ENCODE measurements around the gene DEXI.

The DEXI gene

GRCh38 chr16:10942352-10943063, at the start of gene DEXI:
Gene DEXI (minus strand): TSS chr16:10942468. CDS start chr16:10942005, 463 bp downstream.
- Mint-ChIP-seq H3K27me3 (ENCODE audit: low read depth) (no peaks in the 10 kb centered on the region), H3K4me3 (peak within 1 kb of the TSS; percentile 94), H3K9me3 (no peaks in the 10 kb centered on the region), H3K36me3 (ENCODE audit: low read depth) (peaks cover 17% of the 10 kb centered on the region), H3K4me1 (ENCODE audit: low read depth) (peaks cover 66% of the 10 kb centered on the region), H3K27ac (peak within 1 kb of the TSS; percentile 79)

DNA sequence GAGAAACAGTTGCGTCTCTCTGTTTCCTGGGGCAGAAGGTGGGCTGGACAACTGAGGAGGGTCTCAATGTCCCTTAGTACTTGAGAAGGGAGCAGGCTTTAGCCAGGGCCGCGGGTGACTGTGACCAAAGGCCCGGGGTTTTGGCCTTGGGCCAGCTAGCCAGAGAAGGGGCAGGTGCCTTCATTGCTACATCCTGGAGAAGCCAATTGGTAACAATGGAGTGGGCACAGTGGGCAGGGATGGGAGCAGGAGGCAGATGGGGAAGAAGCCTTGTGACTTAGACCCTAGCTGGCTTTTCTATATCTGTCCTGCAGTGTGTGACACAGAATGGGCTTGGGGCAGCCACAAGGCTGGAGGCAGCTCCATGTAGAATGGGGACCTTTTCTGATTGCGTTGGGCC, 48.1 kb upstream of the DEXI start:
- Mint-ChIP-seq H3K4me1 (ENCODE audit: low read depth) (peaks cover 71% of the 10 kb centered on the region), H3K9me3 (no peaks in the 10 kb centered on the region), H3K36me3 (ENCODE audit: low read depth) (peaks cover 37% of the 10 kb centered on the region), H3K27me3 (ENCODE audit: low read depth) (no peaks in the 10 kb centered on the region), H3K27ac (peak overlapping the region; percentile 80), H3K4me3 (no peak overlapping the region)

GRCh38 chr16:10989559-10989958, 47.3 kb upstream of the DEXI start:
- H3K4me1 Mint-ChIP-seq (ENCODE audit: low read depth): peaks cover 71% of the 10 kb centered on the region
- peak overlapping the region; percentile 84 for H3K27ac Mint-ChIP-seq
- no peak overlapping the region for H3K4me3 Mint-ChIP-seq

GRCh38 chr16:10988879-10989278, 46.6 kb upstream of the DEXI start:
- H3K27me3 Mint-ChIP-seq (ENCODE audit: low read depth): no peaks in the 10 kb centered on the region
- H3K36me3 Mint-ChIP-seq (ENCODE audit: low read depth): peaks cover 36% of the 10 kb centered on the region
- peaks cover 73% of the 10 kb centered on the region for H3K4me1 Mint-ChIP-seq (ENCODE audit: low read depth)
- H3K9me3 Mint-ChIP-seq: no peaks in the 10 kb centered on the region
- peak overlapping the region; percentile 63 for H3K4me3 Mint-ChIP-seq
- H3K27ac Mint-ChIP-seq: peak overlapping the region; percentile 84

More at GRCh38 chr16:10989559-10989958, 47.3 kb upstream of the DEXI start:
- Mint-ChIP-seq H3K36me3 (ENCODE audit: low read depth) (peaks cover 35% of the 10 kb centered on the region), H3K27me3 (ENCODE audit: low read depth) (no peaks in the 10 kb centered on the region), H3K9me3 (no peaks in the 10 kb centered on the region)

GRCh38 chr16:10988164-10988803, 46.0 kb upstream of the DEXI start:
- peaks cover 39% of the 10 kb centered on the region for H3K36me3 Mint-ChIP-seq (ENCODE audit: low read depth)
- H3K27ac Mint-ChIP-seq: peak overlapping the region; percentile 84
- peak overlapping the region; percentile 63 for H3K4me3 Mint-ChIP-seq
- no peaks in the 10 kb centered on the region for H3K27me3 Mint-ChIP-seq (ENCODE audit: low read depth)
- H3K9me3 Mint-ChIP-seq: no peaks in the 10 kb centered on the region
- peaks cover 77% of the 10 kb centered on the region for H3K4me1 Mint-ChIP-seq (ENCODE audit: low read depth)

DNA sequence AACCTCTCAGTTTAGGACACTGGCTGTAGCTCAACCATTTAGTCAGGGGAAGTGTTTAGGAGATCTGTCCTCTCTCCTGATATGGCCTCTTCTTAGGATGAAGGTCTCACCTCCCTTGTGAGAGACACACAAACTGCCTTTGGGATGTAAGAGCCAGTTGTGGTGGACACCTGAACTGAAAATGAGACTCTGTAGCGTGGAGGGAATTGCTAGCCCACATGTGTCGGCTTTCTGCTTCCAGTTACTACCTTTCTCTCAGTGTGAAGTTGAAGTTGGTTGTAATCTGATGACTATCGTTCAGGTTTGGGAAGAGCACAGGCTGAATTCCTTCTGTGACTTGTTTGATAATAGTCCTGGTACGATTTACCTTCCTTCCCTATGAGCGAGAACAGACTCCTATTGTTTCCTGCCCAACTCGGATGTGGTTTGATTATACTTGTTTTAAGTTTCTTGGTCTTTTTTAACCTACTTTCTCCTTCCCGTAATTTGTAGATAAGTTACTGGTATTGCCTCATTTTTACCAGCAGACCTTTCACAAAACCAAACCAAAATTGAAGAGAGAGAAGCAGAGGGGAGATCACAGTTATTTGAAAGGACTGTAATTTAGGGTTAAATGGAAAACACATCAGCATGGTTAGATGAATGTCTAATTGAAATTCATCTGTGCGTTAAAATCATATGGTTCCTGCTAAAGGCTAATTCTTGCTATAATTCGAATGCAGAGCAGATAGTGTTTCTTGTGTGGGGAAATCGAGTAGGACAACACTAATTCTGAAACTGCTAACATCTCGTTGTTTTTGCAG, 45.3 kb upstream of the DEXI start:
- H3K27me3 Mint-ChIP-seq (ENCODE audit: low read depth): no peaks in the 10 kb centered on the region
- H3K36me3 Mint-ChIP-seq (ENCODE audit: low read depth): peaks cover 37% of the 10 kb centered on the region
- H3K27ac Mint-ChIP-seq: peak overlapping the region; percentile 84
- H3K4me1 Mint-ChIP-seq (ENCODE audit: low read depth): peaks cover 78% of the 10 kb centered on the region
- peak overlapping the region; percentile 63 for H3K4me3 Mint-ChIP-seq
- H3K9me3 Mint-ChIP-seq: no peaks in the 10 kb centered on the region

DNA sequence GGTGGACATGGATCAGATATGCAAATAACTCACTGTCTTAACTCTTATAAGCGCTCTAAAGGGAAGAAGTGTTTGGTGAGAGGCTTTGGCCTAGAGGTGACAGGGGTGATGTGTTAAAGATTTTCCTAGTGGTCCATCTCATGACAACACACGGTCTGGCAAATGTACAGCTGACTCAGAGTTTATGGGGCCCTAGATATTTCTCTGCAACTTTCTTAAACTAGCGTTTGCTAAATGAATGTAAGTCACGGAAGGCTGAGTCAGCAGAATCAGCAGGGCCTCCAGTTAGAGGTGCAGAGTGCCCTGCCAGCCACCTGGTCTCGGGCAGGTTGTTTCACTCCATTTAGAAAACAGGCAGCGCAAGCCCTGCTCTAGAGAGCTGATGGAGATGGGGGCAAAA, 42.2 kb upstream of the DEXI start:
- H3K4me1 Mint-ChIP-seq (ENCODE audit: low read depth): peaks cover 69% of the 10 kb centered on the region
- no peaks in the 10 kb centered on the region for H3K9me3 Mint-ChIP-seq
- no peak overlapping the region for H3K4me3 Mint-ChIP-seq
- peaks cover 25% of the 10 kb centered on the region for H3K36me3 Mint-ChIP-seq (ENCODE audit: low read depth)
- no peak overlapping the region for H3K27ac Mint-ChIP-seq
- H3K27me3 Mint-ChIP-seq (ENCODE audit: low read depth): no peaks in the 10 kb centered on the region

- H3K4me1 Mint-ChIP-seq (ENCODE audit: low read depth): peaks cover 61% of the 10 kb centered on the region
- H3K27ac Mint-ChIP-seq: no peak overlapping the region
- H3K36me3 Mint-ChIP-seq (ENCODE audit: low read depth): peaks cover 29% of the 10 kb centered on the region
- H3K27me3 Mint-ChIP-seq (ENCODE audit: low read depth): no peaks in the 10 kb centered on the region
- no peaks in the 10 kb centered on the region for H3K9me3 Mint-ChIP-seq
- H3K4me3 Mint-ChIP-seq: no peak overlapping the region
These were observed 40.9 kb upstream of the DEXI start for GRCh38 chr16:10983159-10983558.

DNA sequence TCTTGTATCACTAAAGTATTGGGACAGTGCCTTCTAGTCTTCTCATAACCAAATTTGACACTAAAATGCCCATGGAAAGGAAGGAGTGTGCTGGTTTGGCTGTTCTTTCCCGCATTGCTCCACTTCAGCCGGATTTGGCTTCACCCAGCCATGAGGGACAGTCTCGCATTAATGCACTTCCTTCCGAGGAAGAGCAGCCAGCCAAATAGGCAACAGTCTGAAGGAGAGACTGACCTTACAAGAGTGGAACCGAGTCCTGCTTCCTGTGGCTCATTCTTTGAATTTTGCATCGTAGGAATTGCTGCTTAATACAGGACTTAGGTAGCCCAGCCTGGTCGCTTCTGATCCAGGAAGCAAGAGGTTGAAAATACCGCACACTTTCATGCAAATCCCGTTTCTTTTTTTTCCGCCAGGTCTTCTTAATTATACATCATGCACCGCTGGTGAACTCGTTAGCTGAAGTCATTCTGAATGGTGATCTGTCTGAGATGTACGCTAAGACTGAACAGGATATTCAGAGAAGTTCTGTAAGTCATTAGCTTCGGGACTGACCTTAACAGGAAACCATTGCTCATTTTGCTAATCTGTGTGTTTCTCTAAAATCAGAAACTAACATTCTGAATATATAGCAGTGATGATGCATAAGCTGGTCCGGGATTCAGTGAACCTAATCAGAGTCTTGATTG, 40.3 kb upstream of the DEXI start:
- H3K4me1 Mint-ChIP-seq (ENCODE audit: low read depth): peaks cover 60% of the 10 kb centered on the region
- no peaks in the 10 kb centered on the region for H3K27me3 Mint-ChIP-seq (ENCODE audit: low read depth)
- H3K9me3 Mint-ChIP-seq: no peaks in the 10 kb centered on the region
- H3K4me3 Mint-ChIP-seq: peak overlapping the region; percentile 16
- peak overlapping the region; percentile 34 for H3K27ac Mint-ChIP-seq
- H3K36me3 Mint-ChIP-seq (ENCODE audit: low read depth): peaks cover 32% of the 10 kb centered on the region

GRCh38 chr16:10981697-10982216, 39.5 kb upstream of the DEXI start:
- Mint-ChIP-seq H3K9me3 (no peaks in the 10 kb centered on the region), H3K27ac (peak overlapping the region; percentile 57), H3K4me1 (ENCODE audit: low read depth) (peaks cover 61% of the 10 kb centered on the region), H3K4me3 (no peak overlapping the region), H3K27me3 (ENCODE audit: low read depth) (no peaks in the 10 kb centered on the region), H3K36me3 (ENCODE audit: low read depth) (peaks cover 38% of the 10 kb centered on the region)

- Mint-ChIP-seq H3K4me1 (ENCODE audit: low read depth) (peaks cover 58% of the 10 kb centered on the region), H3K27me3 (ENCODE audit: low read depth) (no peaks in the 10 kb centered on the region), H3K9me3 (no peaks in the 10 kb centered on the region), H3K36me3 (ENCODE audit: low read depth) (peaks cover 35% of the 10 kb centered on the region), H3K27ac (no peak overlapping the region), H3K4me3 (no peak overlapping the region)
These were observed 38.5 kb upstream of the DEXI start for GRCh38 chr16:10980813-10981212.

DNA sequence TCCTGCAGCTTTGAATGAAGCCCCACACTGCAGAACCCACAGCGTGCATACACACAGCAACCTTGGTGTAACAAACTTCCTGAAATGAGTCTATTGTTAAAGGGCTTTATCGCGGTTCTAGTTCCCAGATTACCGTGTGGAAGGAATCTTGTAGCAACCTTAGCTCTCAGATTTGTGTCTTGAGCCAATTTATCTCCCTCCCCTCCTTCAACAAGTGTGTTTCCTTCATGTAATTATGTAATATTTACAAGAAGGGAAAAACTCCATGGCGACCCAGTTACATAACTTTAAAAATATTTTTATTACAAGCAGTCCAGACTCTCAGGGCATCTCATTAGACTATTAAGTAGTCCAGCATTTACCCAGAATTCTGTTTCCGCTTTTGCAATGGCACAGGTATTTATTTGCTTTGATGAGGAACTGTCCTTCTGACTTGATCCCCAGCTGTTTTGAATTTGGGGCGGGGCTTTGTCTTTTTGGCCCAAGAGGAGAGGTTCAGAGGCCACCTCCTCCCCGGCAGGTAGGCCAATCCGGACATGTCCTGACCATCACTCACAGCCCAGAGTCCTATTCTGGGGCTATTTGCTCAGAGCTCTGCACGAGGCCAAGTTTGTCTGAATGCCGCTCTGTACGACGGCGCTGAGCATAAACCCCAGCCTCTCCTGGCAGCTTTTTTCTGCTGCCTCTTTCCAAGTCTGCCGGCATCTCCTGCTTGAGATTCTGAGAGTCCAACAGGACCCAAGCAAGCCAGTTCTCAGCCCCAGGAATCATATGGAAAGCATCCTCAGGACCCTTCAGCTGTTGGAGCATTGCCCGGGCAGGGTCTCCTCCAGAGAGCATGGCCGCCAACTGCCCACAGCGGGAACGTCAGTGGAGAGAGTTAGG, 37.7 kb upstream of the DEXI start:
- Mint-ChIP-seq H3K4me3 (no peak overlapping the region), H3K9me3 (no peaks in the 10 kb centered on the region), H3K4me1 (ENCODE audit: low read depth) (peaks cover 57% of the 10 kb centered on the region), H3K27me3 (ENCODE audit: low read depth) (no peaks in the 10 kb centered on the region), H3K27ac (no peak overlapping the region), H3K36me3 (ENCODE audit: low read depth) (peaks cover 32% of the 10 kb centered on the region)

- no peak overlapping the region for H3K4me3 Mint-ChIP-seq
- no peaks in the 10 kb centered on the region for H3K27me3 Mint-ChIP-seq (ENCODE audit: low read depth)
- no peaks in the 10 kb centered on the region for H3K9me3 Mint-ChIP-seq
- H3K27ac Mint-ChIP-seq: peak overlapping the region; percentile 5
- H3K36me3 Mint-ChIP-seq (ENCODE audit: low read depth): peaks cover 33% of the 10 kb centered on the region
- H3K4me1 Mint-ChIP-seq (ENCODE audit: low read depth): peaks cover 56% of the 10 kb centered on the region
These were observed 36.7 kb upstream of the DEXI start for GRCh38 chr16:10978871-10979446.
